HAP-1 (cell line): ENCODE measurements around the gene MPP4.
A peak's percentile ranks its signal among the peaks of the same experiment; 100 is the strongest.
"Not testable (repeated sequence)": the region's sequence is repeated elsewhere in the genome, so short reads cannot be mapped to it uniquely, and the experiment has no call there.

Experiments
- DNase-seq, 2 experiments: peaks; one replicate each; pipeline ENCODE4 v3.0.0-alpha.2; 2016 to 2020; ENCODE audit warnings: low spot score in 2 of 2
- H3K27me3 ChIP-seq: fragments of 250-450 bp; sonication (Bioruptor Pico); 2 replicates; pipeline ENCODE4 v1.5.1; 2020; ENCODE audit warnings: low read depth, mild to moderate bottlenecking, moderate library complexity
- H3K36me3 ChIP-seq: fragments of 250-450 bp; sonication (Bioruptor Pico); replicated peaks from 2 replicates; pipeline ENCODE4 v1.5.1; 2020; ENCODE audit warnings: mild to moderate bottlenecking
- H3K4me1 ChIP-seq: fragments of 250-450 bp; sonication (Bioruptor Pico); 2 replicates; pipeline ENCODE4 v1.5.1; 2020; ENCODE audit warnings: mild to moderate bottlenecking
- H3K4me3 ChIP-seq: fragments of 250-450 bp; sonication (Bioruptor Pico); 2 replicates; pipeline ENCODE4 v1.5.1; 2020; ENCODE audit warnings: mild to moderate bottlenecking, moderate library complexity
- H3K9me3 ChIP-seq: fragments of 250-450 bp; sonication (Bioruptor Pico); 2 replicates; pipeline ENCODE4 v1.5.1; 2020; ENCODE audit warnings: mild to moderate bottlenecking, moderate library complexity
- in situ Hi-C: fragments of 300-500 bp; cut with MboI; formaldehyde crosslinking; loops from 3 replicates; pipeline ENCODE4 v1.14.3; 2020; ENCODE audit warnings: low sequenced_read_pairs, inconsistent platforms, mixed read lengths

Gene MPP4

DNA sequence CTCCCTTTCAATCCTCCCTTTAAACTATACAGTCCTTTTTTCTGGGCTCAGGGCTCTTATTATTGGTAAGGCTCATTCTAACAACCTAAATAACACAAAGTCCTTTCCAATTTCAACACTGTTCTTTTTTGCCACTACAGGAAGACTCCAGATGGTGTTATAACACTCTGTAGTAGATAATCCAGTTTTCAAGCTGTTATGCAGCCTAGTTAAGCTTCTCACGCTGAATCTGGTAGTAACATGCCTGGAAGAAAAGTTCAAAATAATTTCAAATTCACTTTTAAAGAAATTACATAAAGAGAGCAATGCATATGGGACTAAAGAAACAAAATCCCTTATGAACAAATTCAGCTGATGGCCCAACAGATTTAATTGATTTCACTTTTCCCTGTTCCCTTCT, 3.2 kb upstream of the MPP4 start:
- in situ Hi-C loops: no loop called here
- Histone ChIP-seq H3K9me3 (no peaks in the 10 kb centered on the region), H3K27me3 (no peaks in the 10 kb centered on the region), H3K4me1 (peaks cover 19% of the 10 kb centered on the region), H3K36me3 (peaks cover 12% of the 10 kb centered on the region), H3K4me3 (no peak overlapping the region)
- DNase-seq: no peak

DNA sequence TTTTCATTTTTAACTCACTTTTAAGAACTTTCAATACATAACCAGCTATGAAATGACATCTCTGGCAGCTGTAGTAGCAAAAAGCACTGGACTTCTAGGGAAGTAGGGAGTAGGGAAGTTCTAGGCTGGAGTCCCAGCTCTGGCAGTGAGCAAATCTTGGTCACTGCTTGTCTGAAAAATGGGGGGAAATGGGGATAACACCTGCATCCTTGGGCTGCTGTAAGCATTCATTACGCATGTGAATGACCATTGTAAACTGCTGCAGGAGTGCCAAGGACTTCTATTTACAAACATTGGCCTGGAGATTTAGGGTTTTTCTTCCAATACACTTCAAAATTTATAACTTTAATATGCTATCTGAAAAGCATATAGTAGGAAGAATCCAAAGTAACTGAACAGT, 972 bp upstream of the MPP4 start:
- H3K4me1 ChIP-seq: peaks cover 19% of the 10 kb centered on the region
- DNase-seq: no peak
- H3K9me3 ChIP-seq: no peaks in the 10 kb centered on the region
- H3K27me3 ChIP-seq: no peaks in the 10 kb centered on the region
- peaks cover 6% of the 10 kb centered on the region for H3K36me3 ChIP-seq
- H3K4me3 ChIP-seq: no peak overlapping the region
- in situ Hi-C loops: no loop called here

DNA sequence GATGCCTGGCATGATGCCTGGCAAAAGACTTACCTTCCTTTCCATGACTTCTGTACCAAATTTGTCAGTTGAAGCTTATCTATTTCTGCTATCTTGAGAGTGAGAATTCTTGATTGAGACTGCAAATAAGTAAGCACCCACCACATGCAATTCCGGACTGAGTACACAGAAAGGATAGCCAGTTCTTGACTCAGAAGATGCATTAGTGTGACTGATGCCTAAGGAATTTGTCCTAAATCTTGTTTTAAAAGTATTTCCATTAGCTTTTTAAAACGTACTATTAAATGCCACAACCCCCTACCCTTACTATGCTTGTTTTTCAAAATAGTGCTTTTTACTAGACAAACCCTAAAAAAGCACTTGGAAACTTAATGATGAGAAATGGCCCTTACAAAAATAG, 545 bp downstream of the MPP4 start:
- no peak overlapping the region for H3K4me3 ChIP-seq
- H3K9me3 ChIP-seq: no peaks in the 10 kb centered on the region
- H3K4me1 ChIP-seq: peaks cover 19% of the 10 kb centered on the region
- DNase-seq: no peak
- in situ Hi-C loops: no loop called here
- H3K36me3 ChIP-seq: no peaks in the 10 kb centered on the region; the same call in 1 of the 2 replicates
- no peaks in the 10 kb centered on the region for H3K27me3 ChIP-seq

DNA sequence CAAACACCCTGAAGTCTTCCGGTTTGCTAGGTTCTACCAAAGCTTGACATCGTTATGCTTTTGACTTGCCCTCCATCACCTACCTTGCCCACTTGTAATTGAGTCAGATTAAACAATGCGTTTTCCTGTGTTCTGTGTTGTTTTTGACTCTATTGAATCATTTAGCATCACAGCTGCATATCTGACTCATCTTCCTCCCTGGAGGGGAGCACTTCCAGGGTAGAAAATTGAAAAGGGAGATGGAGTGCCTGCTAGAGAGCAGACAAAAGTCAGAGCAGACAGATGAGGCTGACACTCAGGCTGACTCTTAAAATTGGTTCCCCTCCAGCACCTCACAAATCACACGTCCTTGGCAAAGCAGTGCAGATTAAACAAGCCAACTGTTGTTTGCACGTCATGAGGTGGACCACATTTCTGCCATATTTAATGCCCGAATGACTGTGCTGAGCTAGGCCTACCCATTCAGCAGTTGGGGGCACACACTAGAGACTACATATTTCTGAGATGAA, 2.2 kb downstream of the MPP4 start:
- in situ Hi-C loops: no loop called here
- DNase-seq: no peak

DNA sequence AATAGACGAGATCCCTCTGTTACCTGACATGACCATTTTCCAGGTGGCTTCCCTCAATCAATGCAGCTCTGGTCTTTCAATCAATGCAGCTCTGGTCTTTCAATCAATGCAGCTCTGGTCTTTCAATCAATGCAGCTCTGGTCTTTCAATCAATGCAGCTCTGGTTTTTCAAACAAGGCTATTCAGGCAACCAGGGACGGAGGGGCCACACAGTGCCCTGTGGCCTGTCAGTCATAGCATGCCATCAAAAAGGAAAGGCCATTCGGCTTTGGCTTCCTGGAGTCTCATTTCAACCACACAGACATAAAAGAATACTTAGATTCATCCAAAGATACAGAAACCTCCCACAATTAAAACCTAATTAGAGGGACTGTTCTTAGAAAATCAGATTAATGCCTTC, 13.3 kb downstream of the MPP4 start:
- H3K4me1 ChIP-seq: no peaks in the 10 kb centered on the region
- H3K9me3 ChIP-seq: no peaks in the 10 kb centered on the region

More for the DNA sequence above, 2.2 kb downstream of the MPP4 start:
- Histone ChIP-seq H3K9me3 (no peaks in the 10 kb centered on the region), H3K4me3 (no peak overlapping the region), H3K36me3 (no peaks in the 10 kb centered on the region), H3K27me3 (no peaks in the 10 kb centered on the region), H3K4me1 (peaks cover 19% of the 10 kb centered on the region)

DNA sequence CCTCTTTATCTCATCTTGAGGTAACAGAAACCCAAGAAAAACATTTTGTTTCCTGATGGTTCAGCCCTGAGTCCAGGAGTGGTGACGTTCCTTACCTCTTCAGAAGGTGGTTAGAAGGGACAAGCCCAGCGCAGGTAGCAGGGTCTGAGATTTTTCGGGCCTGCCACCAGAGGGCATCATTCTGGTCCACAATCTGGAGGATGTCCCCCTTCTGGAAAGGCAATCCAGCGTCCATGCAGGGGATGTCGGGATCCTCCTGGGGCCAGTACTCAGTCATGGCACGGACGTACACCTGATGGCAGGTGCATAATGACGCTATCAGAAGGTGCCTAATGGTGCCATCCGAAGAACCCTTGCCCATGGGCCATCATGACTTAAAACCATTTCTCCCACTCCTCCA, 17.7 kb downstream of the MPP4 start:
- Histone ChIP-seq H3K36me3 (no peaks in the 10 kb centered on the region), H3K9me3 (no peaks in the 10 kb centered on the region), H3K27me3 (no peaks in the 10 kb centered on the region; the same call in 1 of the 2 replicates), H3K4me3 (no peak overlapping the region), H3K4me1 (no peaks in the 10 kb centered on the region)
- in situ Hi-C loops: no loop called here
- peak in 1 of 2 experiments; percentile 68 for DNase-seq

More for the DNA sequence above, 13.3 kb downstream of the MPP4 start:
- Histone ChIP-seq H3K27me3 (peaks cover 4% of the 10 kb centered on the region), H3K4me3 (no peak overlapping the region), H3K36me3 (no peaks in the 10 kb centered on the region)
- no peak for DNase-seq
- in situ Hi-C loops: no loop called here

DNA sequence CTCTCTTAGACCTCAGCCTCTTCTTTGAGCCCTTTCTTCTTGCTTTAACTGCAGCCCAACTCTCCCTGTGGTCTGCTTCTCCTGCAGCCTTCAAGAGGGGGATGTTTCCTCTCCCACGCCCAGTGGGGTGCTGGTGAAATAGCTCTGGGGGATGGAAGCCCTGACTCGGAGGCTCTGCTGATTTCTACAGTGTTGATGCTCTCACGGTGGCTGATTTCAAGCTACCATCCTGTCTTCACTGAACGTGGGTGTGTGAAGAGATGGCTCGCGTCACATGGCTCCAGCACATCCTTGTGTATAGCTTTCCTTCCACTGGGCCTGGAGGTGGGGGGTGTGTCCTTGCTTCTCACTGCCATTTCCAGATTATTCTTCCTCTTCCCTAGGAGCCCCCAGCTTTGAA, 20.0 kb downstream of the MPP4 start:
- Histone ChIP-seq H3K9me3 (no peaks in the 10 kb centered on the region), H3K27me3 (no peaks in the 10 kb centered on the region), H3K4me1 (no peaks in the 10 kb centered on the region), H3K36me3 (no peaks in the 10 kb centered on the region), H3K4me3 (no peak overlapping the region)
- in situ Hi-C loops: no loop called here
- no peak for DNase-seq

DNA sequence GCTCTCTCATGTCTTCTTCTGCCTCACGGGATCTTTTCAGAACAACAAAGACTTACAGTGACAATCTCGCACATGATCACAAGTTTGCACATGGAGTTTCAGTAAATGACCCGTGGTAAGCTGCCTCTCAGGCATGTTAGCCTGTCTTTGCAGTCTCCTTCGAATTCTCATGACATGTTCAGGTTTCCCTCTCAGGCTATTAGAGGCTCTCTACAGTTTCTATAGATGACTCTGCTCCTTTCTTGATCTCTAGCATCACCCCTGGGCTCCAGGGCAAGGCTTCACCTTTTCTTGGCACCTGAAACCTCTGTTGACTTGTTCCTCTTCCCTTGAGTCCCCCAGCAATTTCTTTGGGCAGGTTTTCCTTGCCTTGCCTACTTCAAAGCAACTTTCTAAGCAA, 23.0 kb downstream of the MPP4 start:
- in situ Hi-C loops: no loop called here
- Histone ChIP-seq H3K9me3 (no peaks in the 10 kb centered on the region), H3K27me3 (no peaks in the 10 kb centered on the region), H3K4me1 (no peaks in the 10 kb centered on the region), H3K36me3 (no peaks in the 10 kb centered on the region), H3K4me3 (no peak overlapping the region)
- no peak for DNase-seq

DNA sequence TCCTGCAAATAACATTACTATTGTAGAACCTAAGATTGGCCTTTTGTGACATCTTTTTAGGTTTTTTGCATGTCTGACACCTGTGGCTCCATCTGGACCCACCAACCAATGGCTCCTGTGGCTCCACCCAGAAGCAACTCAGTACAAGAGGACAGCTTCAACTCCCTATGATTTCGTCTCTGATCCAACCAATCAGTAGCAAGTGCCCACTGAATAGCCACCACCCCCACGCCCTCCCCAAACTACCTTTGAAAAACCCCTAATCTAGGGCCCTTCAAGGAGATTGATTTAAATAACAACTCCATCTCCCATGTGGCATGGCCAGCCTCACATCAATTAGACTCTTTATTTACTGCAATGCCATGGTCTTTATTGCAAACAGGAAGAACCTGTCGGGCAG, 23.6 kb downstream of the MPP4 start:
- H3K9me3 ChIP-seq: no peaks in the 10 kb centered on the region
- in situ Hi-C loops: no loop called here

DNA sequence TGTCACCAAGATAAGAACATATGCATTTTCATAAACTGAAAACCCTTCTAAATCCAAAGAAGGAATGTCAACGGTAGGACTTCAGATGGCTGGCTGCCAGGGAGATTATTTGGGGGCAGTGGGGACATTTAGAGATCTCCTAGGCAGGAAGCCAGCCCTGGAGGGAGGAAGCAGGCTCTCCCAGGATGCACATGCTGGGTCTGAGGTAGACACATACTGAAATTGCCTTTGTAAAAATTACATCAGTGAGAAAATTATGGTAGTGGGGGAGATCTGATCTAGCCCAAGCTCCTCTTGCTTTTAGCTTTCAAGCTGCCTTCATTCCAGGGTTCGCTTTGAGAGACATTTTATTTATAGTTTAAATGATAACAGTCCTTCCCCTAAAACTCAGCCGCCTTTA, 24.1 kb downstream of the MPP4 start:
- no peak overlapping the region for H3K4me3 ChIP-seq
- no peaks in the 10 kb centered on the region for H3K9me3 ChIP-seq
- no peaks in the 10 kb centered on the region for H3K4me1 ChIP-seq
- H3K36me3 ChIP-seq: no peaks in the 10 kb centered on the region
- DNase-seq: no peak
- in situ Hi-C loops: no loop called here
- H3K27me3 ChIP-seq: no peaks in the 10 kb centered on the region

More for the DNA sequence above, 23.6 kb downstream of the MPP4 start:
- Histone ChIP-seq H3K27me3 (no peaks in the 10 kb centered on the region), H3K4me3 (no peak overlapping the region), H3K36me3 (no peaks in the 10 kb centered on the region), H3K4me1 (no peaks in the 10 kb centered on the region)
- DNase-seq: no peak

DNA sequence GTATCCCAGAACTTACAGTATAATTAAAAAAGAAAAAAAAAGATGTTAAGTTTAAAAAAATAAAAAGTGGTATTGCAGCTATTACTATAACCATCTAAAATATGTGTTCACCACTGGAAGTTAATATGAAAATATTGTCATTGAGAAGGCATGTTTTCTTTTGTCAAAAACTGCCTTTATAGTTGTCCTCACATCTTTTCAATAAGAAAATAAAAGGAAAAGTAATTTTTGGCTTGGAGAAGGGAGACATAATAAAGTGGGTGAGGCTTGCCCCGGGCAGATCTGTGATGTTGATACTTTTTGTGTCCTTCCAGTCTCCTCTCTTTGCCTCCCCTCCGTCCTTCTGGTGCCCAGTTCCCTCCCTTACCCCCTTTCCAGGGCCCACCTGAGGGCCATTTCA, 24.9 kb downstream of the MPP4 start:
- H3K27me3 ChIP-seq: no peaks in the 10 kb centered on the region
- H3K4me1 ChIP-seq: no peaks in the 10 kb centered on the region
- DNase-seq: no peak
- in situ Hi-C loops: no loop called here
- H3K36me3 ChIP-seq: no peaks in the 10 kb centered on the region
- H3K4me3 ChIP-seq: no peak overlapping the region
- H3K9me3 ChIP-seq: no peaks in the 10 kb centered on the region

DNA sequence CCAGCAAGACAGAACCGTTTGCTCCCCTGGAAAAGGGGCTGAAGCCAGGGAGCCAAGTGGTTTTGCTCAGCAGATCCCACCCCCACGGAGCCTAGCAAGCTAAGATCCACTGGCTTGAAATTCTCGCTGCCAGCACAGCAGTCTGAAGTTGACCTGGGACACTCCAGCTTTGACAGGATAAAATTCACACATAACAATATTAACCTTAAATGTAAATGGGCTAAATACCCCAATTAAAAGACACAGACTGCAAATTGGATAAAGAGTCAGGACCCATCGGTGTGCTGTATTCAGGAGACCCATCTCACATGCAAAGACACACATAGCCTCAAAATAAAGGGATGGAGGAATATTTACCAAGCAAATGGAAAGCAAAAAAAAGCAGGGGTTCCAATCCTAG, 27.2 kb downstream of the MPP4 start:
- H3K36me3 ChIP-seq, in situ Hi-C loops, H3K9me3 ChIP-seq, DNase-seq, H3K4me1 ChIP-seq, H3K4me3 ChIP-seq, H3K27me3 ChIP-seq: not testable (repeated sequence)

DNA sequence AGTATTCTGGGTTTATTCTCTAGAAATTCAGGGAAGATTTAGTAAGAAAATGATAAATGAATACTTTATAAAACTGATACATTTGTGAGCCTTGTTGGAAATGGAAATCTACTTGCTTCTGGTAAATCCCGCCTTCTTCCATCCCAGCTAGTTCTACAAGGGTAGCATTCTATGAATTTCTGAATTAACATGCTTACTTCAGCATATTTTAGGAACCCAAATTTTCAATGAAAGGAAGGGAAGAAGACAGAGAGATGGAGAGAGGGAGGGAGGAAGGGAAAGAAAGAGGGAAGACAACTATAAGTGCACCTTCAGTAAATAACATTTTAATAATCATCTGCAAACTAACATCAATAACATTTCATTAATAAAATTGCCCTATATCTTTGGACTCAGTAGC, 28.6 kb downstream of the MPP4 start:
- Histone ChIP-seq H3K9me3 (no peaks in the 10 kb centered on the region), H3K27me3 (no peaks in the 10 kb centered on the region), H3K4me1 (no peaks in the 10 kb centered on the region), H3K36me3 (no peaks in the 10 kb centered on the region), H3K4me3 (no peak overlapping the region)
- in situ Hi-C loops: no loop called here
- DNase-seq: no peak

DNA sequence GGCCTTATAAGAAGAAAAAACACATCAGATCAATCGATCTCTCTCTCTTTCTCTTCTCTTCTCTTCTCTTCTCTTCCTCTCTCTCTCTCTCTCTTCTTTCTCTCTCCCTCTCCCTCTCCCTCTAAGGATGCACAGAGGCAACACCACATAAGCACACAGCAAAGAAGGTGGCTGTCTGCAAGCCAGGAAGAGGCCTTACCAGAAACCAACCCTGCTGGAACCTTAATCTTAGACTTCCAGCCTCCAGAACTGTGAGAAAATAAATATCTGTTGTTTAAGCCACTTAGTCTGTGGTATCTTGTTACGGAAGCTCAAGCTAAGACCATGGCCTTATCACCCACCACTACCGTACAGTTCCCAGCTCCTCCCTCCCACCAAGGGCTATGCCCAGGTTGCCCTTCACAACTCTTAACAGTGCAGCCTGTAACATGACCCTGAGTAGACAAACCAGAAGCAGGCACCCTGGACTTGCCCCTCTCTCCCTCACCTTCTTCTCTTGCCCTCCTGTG, 30.0 kb downstream of the MPP4 start:
- H3K36me3 ChIP-seq: no peaks in the 10 kb centered on the region
- H3K9me3 ChIP-seq: no peaks in the 10 kb centered on the region
- in situ Hi-C loops: no loop called here
- no peaks in the 10 kb centered on the region for H3K27me3 ChIP-seq
- no peak for DNase-seq
- no peak overlapping the region for H3K4me3 ChIP-seq
- peaks cover 5% of the 10 kb centered on the region; the same call in 1 of the 2 replicates for H3K4me1 ChIP-seq

DNA sequence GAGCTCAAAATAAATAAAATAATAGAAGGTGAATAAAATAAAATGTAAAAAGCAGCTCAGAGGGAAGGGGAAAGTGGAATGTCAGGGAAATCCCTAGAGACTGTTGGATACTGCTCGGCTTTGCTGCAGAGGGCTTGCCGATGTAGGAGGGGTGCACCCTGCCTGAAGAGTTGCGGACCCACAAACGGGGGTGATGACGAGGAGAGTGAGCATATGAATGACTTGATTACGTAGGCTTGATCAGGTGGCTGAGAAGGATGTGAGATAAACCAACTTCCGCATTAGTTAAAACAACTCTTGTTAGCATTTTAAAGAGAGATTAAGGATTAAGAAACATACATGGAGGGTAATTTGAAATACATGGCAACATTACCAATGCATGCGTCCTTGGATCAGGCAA, 34.1 kb downstream of the MPP4 start:
- peaks cover 5% of the 10 kb centered on the region; the same call in 1 of the 2 replicates for H3K4me1 ChIP-seq
- no peaks in the 10 kb centered on the region for H3K9me3 ChIP-seq
- in situ Hi-C loops: no loop called here
- no peak overlapping the region for H3K4me3 ChIP-seq
- no peaks in the 10 kb centered on the region for H3K27me3 ChIP-seq
- no peaks in the 10 kb centered on the region for H3K36me3 ChIP-seq
- DNase-seq: no peak
